HUES6 (cell line): ENCODE measurements around the gene USP2.

Experiments used
- H3K27ac ChIP-seq: 2 replicates; pipeline ENCODE4 v1.7.0; 2013; ENCODE audit warnings: low read depth, mild to moderate bottlenecking, low read length, inconsistent platforms
- H3K27me3 ChIP-seq: 2 replicates; pipeline ENCODE4 v1.6.1; 2013; ENCODE audit warnings: low read length; ENCODE audit not compliant: control insufficient read depth, insufficient read depth
- H3K36me3 ChIP-seq: 2 replicates; pipeline ENCODE4 v1.6.1; 2013; ENCODE audit warnings: low read length; ENCODE audit not compliant: control insufficient read depth, insufficient read depth
- H3K4me1 ChIP-seq: 2 replicates; pipeline ENCODE4 v1.6.1; 2013; ENCODE audit warnings: low read length; ENCODE audit not compliant: control insufficient read depth, insufficient read depth
- H3K4me3 ChIP-seq: 2 replicates; pipeline ENCODE4 v1.5.1; 2013; ENCODE audit warnings: low read depth, low read length
- H3K9ac ChIP-seq: one replicate; pipeline ENCODE4 v1.6.1; 2013; ENCODE audit warnings: mild to moderate bottlenecking, low read length
- H3K9me3 ChIP-seq: 2 replicates; pipeline ENCODE4 v1.6.1; 2013; ENCODE audit warnings: low read depth, low read length; ENCODE audit not compliant: control insufficient read depth, insufficient read depth

The USP2 gene

GRCh38 chr11:119361056-119361787, 20.3 kb downstream of the USP2 start:
- no peak overlapping the region for H3K27ac ChIP-seq
- peaks cover 28% of the 10 kb centered on the region for H3K4me1 ChIP-seq
- no peak overlapping the region for H3K9ac ChIP-seq

DNA sequence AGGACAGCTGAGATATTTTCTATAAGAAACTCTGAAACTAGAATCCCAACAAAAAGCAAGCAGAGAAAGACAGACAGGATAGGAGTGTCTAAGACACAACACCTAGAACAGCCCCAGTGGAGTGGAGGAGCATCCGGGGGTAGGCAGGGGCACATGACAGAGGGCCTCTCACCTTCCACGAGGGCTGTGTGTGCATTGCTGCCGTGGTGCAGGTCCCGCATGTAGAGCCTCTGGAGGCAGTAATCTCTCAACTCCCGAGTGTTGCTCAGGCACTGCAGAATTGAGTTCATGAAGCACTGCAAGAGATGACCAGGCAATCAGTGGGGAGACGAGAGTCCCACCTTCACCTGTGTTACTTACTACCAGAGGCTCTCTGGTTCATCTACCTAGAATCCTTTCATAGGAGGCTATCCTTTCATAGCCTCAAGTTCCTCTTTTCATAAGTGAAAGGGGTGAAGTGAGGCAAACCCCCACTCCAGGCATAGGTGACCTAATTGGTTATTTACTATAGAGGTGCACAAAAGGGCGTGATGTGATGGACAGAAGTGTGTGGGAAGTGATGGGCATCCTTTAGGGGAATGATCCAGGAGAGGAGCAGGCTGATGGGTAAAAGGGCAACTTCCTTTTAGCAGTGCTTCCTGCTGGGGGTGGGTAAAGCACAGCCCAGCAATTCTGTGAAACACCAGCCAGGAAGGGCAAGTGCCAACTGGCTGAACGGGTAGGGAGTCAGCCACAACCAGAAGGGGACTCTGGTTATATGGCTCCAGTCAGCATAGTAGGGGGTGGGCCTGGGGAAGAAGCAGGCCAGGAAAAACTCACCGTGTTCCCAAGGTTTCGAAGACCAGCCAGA, 21.9 kb downstream of the USP2 start:
- Histone ChIP-seq H3K9ac (no peak overlapping the region), H3K27ac (no peak overlapping the region), H3K4me3 (no peak overlapping the region), H3K4me1 (peaks cover 28% of the 10 kb centered on the region), H3K9me3 (no peaks in the 10 kb centered on the region), H3K27me3 (peaks cover 53% of the 10 kb centered on the region), H3K36me3 (no peaks in the 10 kb centered on the region; the same call in 1 of the 2 replicates)

More at GRCh38 chr11:119361056-119361787, 20.3 kb downstream of the USP2 start:
- H3K4me3 ChIP-seq: peak overlapping the region; percentile 27
- no peaks in the 10 kb centered on the region; the same call in 1 of the 2 replicates for H3K36me3 ChIP-seq
- no peaks in the 10 kb centered on the region for H3K9me3 ChIP-seq
- peaks cover 52% of the 10 kb centered on the region for H3K27me3 ChIP-seq

DNA sequence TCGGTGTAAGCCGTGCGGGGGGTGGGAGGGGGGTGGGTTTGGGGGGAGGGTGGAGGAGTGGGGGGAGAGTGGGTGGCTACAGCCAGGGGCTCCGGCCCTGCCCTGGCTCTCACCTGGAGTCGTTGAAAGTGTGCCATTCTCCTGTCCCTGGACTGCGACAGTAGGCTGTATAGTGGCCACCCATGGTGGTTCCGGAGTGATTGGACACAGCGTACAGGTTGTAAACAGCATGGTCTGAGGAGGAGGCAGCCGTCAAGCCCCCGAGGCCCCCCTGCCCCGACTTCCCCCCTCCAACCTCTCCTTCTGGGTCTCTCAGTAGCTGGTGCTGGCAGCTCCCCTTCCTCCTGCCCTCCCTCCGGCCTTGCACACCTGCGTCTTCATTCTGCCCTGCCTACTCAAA, 24.4 kb downstream of the USP2 start:
- peaks cover 21% of the 10 kb centered on the region for H3K4me1 ChIP-seq
- H3K27ac ChIP-seq: no peak overlapping the region
- no peak overlapping the region for H3K9ac ChIP-seq
- peaks cover 30% of the 10 kb centered on the region for H3K27me3 ChIP-seq
- H3K9me3 ChIP-seq: no peaks in the 10 kb centered on the region
- no peaks in the 10 kb centered on the region; the same call in 1 of the 2 replicates for H3K36me3 ChIP-seq
- H3K4me3 ChIP-seq: peak overlapping the region; percentile 69; the same call in 1 of the 2 replicates

DNA sequence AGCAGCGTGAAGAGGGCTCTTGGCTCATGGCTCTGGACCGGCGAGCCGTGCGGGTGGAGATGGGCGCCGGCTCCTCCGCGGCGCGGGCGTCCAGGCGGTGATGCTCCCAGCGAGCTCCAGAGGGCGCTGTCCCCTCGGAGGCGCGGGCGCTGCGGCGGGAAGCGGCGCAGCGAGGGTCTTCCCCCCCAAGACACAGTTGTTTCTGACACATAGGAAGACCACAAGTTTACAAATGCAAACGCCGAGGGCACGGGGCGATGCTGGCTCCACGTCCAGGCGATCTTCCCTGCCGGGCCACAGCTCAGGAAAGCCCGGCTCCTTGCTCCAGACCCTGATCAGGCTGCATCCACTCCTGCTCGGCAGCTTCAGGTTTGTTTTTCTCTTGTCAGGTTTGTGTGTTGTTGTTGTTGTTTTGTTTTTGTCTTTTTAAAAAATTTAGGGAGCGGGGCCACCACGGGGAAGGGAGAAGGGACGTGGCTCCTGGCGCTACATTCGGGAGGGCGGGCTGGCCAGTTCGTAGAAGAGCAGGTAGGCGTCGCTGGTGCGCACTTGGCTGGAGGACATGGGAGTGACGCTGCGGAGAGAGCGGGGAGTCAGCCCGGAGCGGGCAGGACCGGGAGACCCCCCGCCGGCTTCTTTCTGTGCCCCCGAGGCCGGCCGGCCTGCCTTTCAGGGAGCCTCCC, 25.0 kb downstream of the USP2 start:
- H3K4me1 ChIP-seq: peaks cover 15% of the 10 kb centered on the region
- H3K27ac ChIP-seq: no peak overlapping the region
- H3K9ac ChIP-seq: peak overlapping the region; percentile 64
- H3K36me3 ChIP-seq: no peaks in the 10 kb centered on the region; the same call in 1 of the 2 replicates
- peak overlapping the region; percentile 69 for H3K4me3 ChIP-seq
- H3K27me3 ChIP-seq: peaks cover 25% of the 10 kb centered on the region
- no peaks in the 10 kb centered on the region for H3K9me3 ChIP-seq

DNA sequence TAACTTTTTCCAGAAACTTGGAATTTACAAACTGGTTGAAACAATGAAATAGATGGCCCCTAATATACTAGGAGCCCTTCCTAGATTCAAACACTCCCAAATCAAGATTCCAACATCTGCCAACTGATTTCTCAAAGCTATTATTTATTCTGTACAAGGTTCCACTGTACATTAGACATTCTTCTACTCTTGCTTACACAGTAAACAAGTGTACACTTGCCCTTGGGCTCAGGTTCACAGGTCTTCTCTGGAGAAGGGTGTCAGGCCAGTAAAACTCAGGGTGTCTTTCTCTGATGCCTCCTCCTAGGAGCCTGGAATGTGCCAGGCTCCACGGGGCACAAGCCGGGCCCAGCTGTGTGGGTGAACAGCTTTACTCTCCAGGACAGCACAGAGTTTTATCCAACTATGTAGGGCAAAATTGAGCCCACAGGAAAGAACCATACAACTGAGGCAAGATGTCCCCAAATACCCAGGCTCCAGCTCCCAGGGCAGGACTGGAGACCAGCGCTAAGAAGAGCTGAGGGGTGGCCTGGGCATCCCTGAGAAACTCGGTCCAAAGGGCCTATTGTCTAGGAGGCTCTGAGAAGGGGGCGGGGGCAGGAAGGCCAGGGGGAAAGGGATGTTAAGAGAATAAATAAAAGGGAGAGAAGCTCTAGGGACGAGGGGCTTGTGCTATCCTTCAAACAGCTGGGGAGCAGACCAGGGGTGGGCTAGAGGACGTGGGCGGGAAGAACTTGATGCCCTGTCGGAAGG, 26.2 kb downstream of the USP2 start:
- Histone ChIP-seq H3K27me3 (peaks cover 25% of the 10 kb centered on the region), H3K9ac (no peak overlapping the region), H3K36me3 (no peaks in the 10 kb centered on the region; the same call in 1 of the 2 replicates), H3K4me3 (no peak overlapping the region), H3K4me1 (peaks cover 4% of the 10 kb centered on the region; the same call in 1 of the 2 replicates), H3K9me3 (no peaks in the 10 kb centered on the region), H3K27ac (no peak overlapping the region)

GRCh38 chr11:119352857-119353260, 28.6 kb downstream of the USP2 start:
- no peak overlapping the region for H3K27ac ChIP-seq
- H3K36me3 ChIP-seq: no peaks in the 10 kb centered on the region
- H3K9ac ChIP-seq: no peak overlapping the region
- peaks cover 25% of the 10 kb centered on the region for H3K27me3 ChIP-seq
- no peak overlapping the region for H3K4me3 ChIP-seq
- peaks cover 4% of the 10 kb centered on the region; the same call in 1 of the 2 replicates for H3K4me1 ChIP-seq
- no peaks in the 10 kb centered on the region for H3K9me3 ChIP-seq

DNA sequence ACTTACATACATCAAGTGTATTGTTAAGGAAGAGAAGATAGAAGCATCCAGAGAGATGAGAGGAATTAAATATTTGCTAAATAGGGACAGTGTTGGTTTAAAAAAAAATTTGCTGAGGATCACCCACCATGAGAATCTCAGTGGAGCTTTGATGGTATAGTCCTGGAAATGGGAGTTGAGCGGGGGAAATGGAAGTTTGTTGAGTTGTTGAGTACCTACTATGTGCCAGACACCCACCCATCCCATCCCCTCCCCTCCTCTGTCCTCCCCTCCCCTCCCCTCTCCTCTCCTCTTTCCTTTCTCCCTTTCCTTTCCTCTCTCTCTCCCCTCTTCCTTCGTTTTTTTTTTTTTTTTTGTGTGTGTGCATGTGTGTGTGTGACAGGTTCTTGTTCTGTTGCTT, 30.3 kb downstream of the USP2 start:
- Histone ChIP-seq H3K4me1 (peaks cover 4% of the 10 kb centered on the region; the same call in 1 of the 2 replicates), H3K27ac (no peak overlapping the region), H3K4me3 (no peak overlapping the region)

GRCh38 chr11:119350302-119350701, 31.2 kb downstream of the USP2 start:
- Histone ChIP-seq H3K4me3 (no peak overlapping the region), H3K36me3 (no peaks in the 10 kb centered on the region), H3K27ac (no peak overlapping the region), H3K9me3 (no peaks in the 10 kb centered on the region), H3K27me3 (peaks cover 35% of the 10 kb centered on the region), H3K9ac (no peak overlapping the region), H3K4me1 (peaks cover 4% of the 10 kb centered on the region; the same call in 1 of the 2 replicates)

More for the DNA sequence above, 30.3 kb downstream of the USP2 start:
- H3K36me3 ChIP-seq: no peaks in the 10 kb centered on the region
- peaks cover 34% of the 10 kb centered on the region for H3K27me3 ChIP-seq
- no peak overlapping the region for H3K9ac ChIP-seq
- H3K9me3 ChIP-seq: no peaks in the 10 kb centered on the region

DNA sequence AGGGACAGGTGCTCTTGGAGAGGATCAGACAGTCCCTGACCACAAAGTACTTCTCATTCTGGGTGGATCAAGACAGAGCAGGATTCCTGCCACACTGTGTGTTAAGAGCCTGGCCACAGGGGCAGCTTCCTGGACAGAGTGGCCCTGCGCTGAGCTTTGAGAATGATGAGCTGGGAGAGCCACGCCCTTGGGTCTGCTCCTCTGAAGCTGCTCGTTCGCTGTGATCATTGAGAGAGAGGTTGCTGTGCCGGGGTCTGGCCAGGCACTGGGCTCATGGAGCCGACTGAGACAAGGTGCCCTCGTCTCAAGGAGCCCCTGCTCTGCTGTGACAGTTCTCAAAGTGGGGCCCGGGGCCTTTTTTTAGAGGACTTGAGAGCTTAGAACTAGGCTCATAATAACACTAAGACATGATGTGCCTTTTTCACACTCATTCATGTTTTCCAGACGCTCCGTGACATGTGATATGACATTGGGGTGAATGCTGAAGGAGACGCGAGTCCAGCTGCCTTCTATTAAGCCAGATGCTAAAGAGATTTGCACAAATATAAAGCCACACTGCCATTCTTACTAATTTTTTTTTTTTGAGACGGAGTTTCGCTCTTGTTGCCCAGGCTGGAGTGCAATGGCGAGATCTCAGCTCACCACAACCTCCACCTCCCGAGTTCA, 33.4 kb downstream of the USP2 start:
- Histone ChIP-seq H3K36me3 (no peaks in the 10 kb centered on the region), H3K9me3 (no peaks in the 10 kb centered on the region), H3K4me3 (no peak overlapping the region), H3K4me1 (peaks cover 4% of the 10 kb centered on the region; the same call in 1 of the 2 replicates), H3K27ac (no peak overlapping the region), H3K27me3 (peaks cover 47% of the 10 kb centered on the region), H3K9ac (no peak overlapping the region)

- no peak overlapping the region for H3K4me3 ChIP-seq
- peaks cover 55% of the 10 kb centered on the region for H3K27me3 ChIP-seq
- H3K9ac ChIP-seq: no peak overlapping the region
- no peaks in the 10 kb centered on the region for H3K9me3 ChIP-seq
- no peak overlapping the region for H3K27ac ChIP-seq
- no peaks in the 10 kb centered on the region for H3K36me3 ChIP-seq
- no peaks in the 10 kb centered on the region for H3K4me1 ChIP-seq
These were observed 34.2 kb downstream of the USP2 start for GRCh38 chr11:119347242-119347641.
